ENCODE results near the gene ALPL.
A peak's percentile ranks its signal among the peaks of the same experiment; 100 is the strongest.
"Not testable (repeated sequence)": the region's sequence is repeated elsewhere in the genome, so short reads cannot be mapped to it uniquely, and the experiment has no call there.

The ALPL gene

GRCh38 chr1:21563971-21564370, 54.7 kb downstream of the ALPL start:
- DNase-seq, result no peak

GRCh38 chr1:21564521-21565095, 55.4 kb downstream of the ALPL start:
- DNase-seq, result no peak

- no peak for DNase-seq
These were observed 56.1 kb downstream of the ALPL start for GRCh38 chr1:21565285-21565684.

GRCh38 chr1:21566361-21566760, 57.1 kb downstream of the ALPL start:
- DNase-seq, result not testable (repeated sequence)

- DNase-seq, result no peak
These were observed 58.2 kb downstream of the ALPL start for GRCh38 chr1:21567241-21568005.

GRCh38 chr1:21568006-21568746, 59.0 kb downstream of the ALPL start:
- no peak for DNase-seq

GRCh38 chr1:21568809-21569385, 59.7 kb downstream of the ALPL start:
- DNase-seq, result no peak

- DNase-seq, result no peak
These were observed 60.8 kb downstream of the ALPL start for GRCh38 chr1:21569820-21570527.

- DNase-seq, result no peak
These were observed 61.3 kb downstream of the ALPL start for GRCh38 chr1:21570528-21570875.

- no peak for DNase-seq
These were observed 61.7 kb downstream of the ALPL start for GRCh38 chr1:21570885-21571284.

GRCh38 chr1:21572221-21572620, 63.0 kb downstream of the ALPL start:
- no peak for DNase-seq

- DNase-seq, result no peak
These were observed 63.6 kb downstream of the ALPL start for GRCh38 chr1:21572735-21573277.

- DNase-seq, result no peak
These were observed 64.3 kb downstream of the ALPL start for GRCh38 chr1:21573475-21573874.

- DNase-seq, result peak; percentile 83
These were observed 64.8 kb downstream of the ALPL start for GRCh38 chr1:21573971-21574465.

- no peak for DNase-seq
These were observed 65.4 kb downstream of the ALPL start for GRCh38 chr1:21574466-21575151.

GRCh38 chr1:21575351-21575942, 66.2 kb downstream of the ALPL start:
- no peak for DNase-seq

- DNase-seq, result no peak
These were observed 67.0 kb downstream of the ALPL start for GRCh38 chr1:21576031-21576797.

GRCh38 chr1:21576798-21577187, 67.6 kb downstream of the ALPL start:
- no peak for DNase-seq

- DNase-seq, result no peak
These were observed 68.1 kb downstream of the ALPL start for GRCh38 chr1:21577324-21577723.

GRCh38 chr1:21577933-21578332, 68.7 kb downstream of the ALPL start:
- no peak for DNase-seq

- no peak for DNase-seq
These were observed 70.6 kb downstream of the ALPL start for GRCh38 chr1:21579791-21580190.

Measured in NCI-H1417 treated with DMSO at 0.1 percent for 48 hours (cell line).